Skeletal muscle cell (primary cell): ENCODE results near the gene NADSYN1.

ENCODE experiments used
- DNase-seq: peaks from one replicate; pipeline ENCODE4 v3.0.0-alpha.2; 2010; ENCODE audit warnings: low read depth
- H3K4me3 ChIP-seq: 2 replicates; pipeline ENCODE4 v1.5.1; 2011; ENCODE audit warnings: low read depth, mild to moderate bottlenecking, control low read depth, low read length, moderate library complexity

The NADSYN1 gene

GRCh38 chr11:71448257-71449171, 4.5 kb upstream of the NADSYN1 start, which contains the start of gene DHCR7:
Gene DHCR7 (minus strand): TSS chr11:71448393. CDS start chr11:71444952, 3,441 bp downstream.
- peak within 1 kb of the TSS; percentile 83 for H3K4me3 ChIP-seq
- DNase-seq: peak; percentile 85

GRCh38 chr11:71449596-71449995, 3.4 kb upstream of the NADSYN1 start:
- peak overlapping the region; percentile 83 for H3K4me3 ChIP-seq
- no peak for DNase-seq

- no peak for DNase-seq
- no peak overlapping the region for H3K4me3 ChIP-seq
These were observed 2.5 kb upstream of the NADSYN1 start for GRCh38 chr11:71450507-71450906.

GRCh38 chr11:71450939-71451338, 2.1 kb upstream of the NADSYN1 start:
- DNase-seq: no peak
- no peak overlapping the region for H3K4me3 ChIP-seq

- no peak for DNase-seq
- no peak overlapping the region for H3K4me3 ChIP-seq
These were observed 1.3 kb upstream of the NADSYN1 start for GRCh38 chr11:71451596-71452198.

GRCh38 chr11:71452199-71453036, 585 bp upstream of the NADSYN1 start:
- no peak for DNase-seq
- H3K4me3 ChIP-seq: peak overlapping the region; percentile 66

GRCh38 chr11:71453918-71454304, 908 bp downstream of the NADSYN1 start:
- no peak for DNase-seq

GRCh38 chr11:71454470-71455113, 1.6 kb downstream of the NADSYN1 start:
- H3K4me3 ChIP-seq: no peak overlapping the region
- no peak for DNase-seq

More at GRCh38 chr11:71453918-71454304, 908 bp downstream of the NADSYN1 start:
- H3K4me3 ChIP-seq: peak overlapping the region; percentile 66

- no peak for DNase-seq
- H3K4me3 ChIP-seq: no peak overlapping the region
These were observed 3.3 kb downstream of the NADSYN1 start for GRCh38 chr11:71456294-71456693.

GRCh38 chr11:71456831-71457230, 3.8 kb downstream of the NADSYN1 start:
- no peak for DNase-seq
- no peak overlapping the region for H3K4me3 ChIP-seq

GRCh38 chr11:71458146-71459070, 5.4 kb downstream of the NADSYN1 start:
- no peak overlapping the region for H3K4me3 ChIP-seq
- no peak for DNase-seq

- DNase-seq: no peak
- H3K4me3 ChIP-seq: no peak overlapping the region
These were observed 6.2 kb downstream of the NADSYN1 start for GRCh38 chr11:71459076-71459766.

- DNase-seq: no peak
- no peak overlapping the region for H3K4me3 ChIP-seq
These were observed 6.8 kb downstream of the NADSYN1 start for GRCh38 chr11:71459767-71460320.

- H3K4me3 ChIP-seq: no peak overlapping the region
- DNase-seq: no peak
These were observed 8.7 kb downstream of the NADSYN1 start for GRCh38 chr11:71461696-71462095.

- DNase-seq: no peak
- no peak overlapping the region for H3K4me3 ChIP-seq
These were observed 9.7 kb downstream of the NADSYN1 start for GRCh38 chr11:71462726-71463125.

GRCh38 chr11:71463331-71464211, 10.6 kb downstream of the NADSYN1 start:
- no peak for DNase-seq
- H3K4me3 ChIP-seq: no peak overlapping the region

- DNase-seq: no peak
- no peak overlapping the region for H3K4me3 ChIP-seq
These were observed 12.1 kb downstream of the NADSYN1 start for GRCh38 chr11:71465054-71465453.
